SK-N-SH treated with all-trans-retinoic acid at 6 μM for 48 hours (cell line): ENCODE results near the gene RASSF5.

Experiments
- ATAC-seq: fragments of 200-7000 bp; cut with Tn5 transposase; 3 replicates; pipeline ENCODE4 v1.9.1; 2020; ENCODE audit warnings: mild to moderate bottlenecking, moderate library complexity
- ARNTL ChIP-seq: fragments of 450-650 bp; formaldehyde crosslinking; IDR thresholded peaks from 2 replicates; pipeline ENCODE4 v1.5.0; 2020; ENCODE audit warnings: low read depth, mild to moderate bottlenecking, moderate library complexity, borderline replicate concordance
- BACH2 ChIP-seq: fragments of 250-450 bp; sonication (Bioruptor Pico); IDR thresholded peaks from 2 replicates; pipeline ENCODE4 v1.9.0; 2021; ENCODE audit warnings: mild to moderate bottlenecking, borderline replicate concordance
- CSDC2 ChIP-seq: fragments of 250-450 bp; sonication (Bioruptor Pico); IDR thresholded peaks from 2 replicates; pipeline ENCODE4 v1.5.0; 2020; ENCODE audit warnings: mild to moderate bottlenecking, moderate library complexity
- ESRRG ChIP-seq: fragments of 250-450 bp; sonication (Bioruptor Pico); IDR thresholded peaks from 2 replicates; pipeline ENCODE4 v1.6.1; 2021; ENCODE audit warnings: mild to moderate bottlenecking
- GLIS3 ChIP-seq: fragments of 250-450 bp; sonication (Bioruptor Pico); IDR thresholded peaks from 2 replicates; pipeline ENCODE4 v1.5.0; 2020; ENCODE audit warnings: mild to moderate bottlenecking, moderate library complexity
- ISL1 ChIP-seq: fragments of 250-450 bp; sonication (Bioruptor Pico); IDR thresholded peaks from 2 replicates; pipeline ENCODE4 v2.1.2; 2022; ENCODE audit warnings: mild to moderate bottlenecking, moderate library complexity
- OSR1 ChIP-seq: fragments of 250-450 bp; sonication (Bioruptor Pico); IDR thresholded peaks from 2 replicates; pipeline ENCODE4 v1.8.0; 2022; ENCODE audit warnings: moderate library complexity, mild to moderate bottlenecking, inconsistent platforms
- RARB ChIP-seq: fragments of 250-450 bp; sonication (Bioruptor Pico); IDR thresholded peaks from 2 replicates; pipeline ENCODE4 v1.8.0; 2021; ENCODE audit warnings: mild to moderate bottlenecking, moderate library complexity
- TCF4 ChIP-seq: fragments of 250-450 bp; sonication (Bioruptor Pico); IDR thresholded peaks from 2 replicates; pipeline ENCODE4 v1.8.0; 2021; ENCODE audit warnings: mild to moderate bottlenecking, moderate library complexity, borderline replicate concordance
- TOX ChIP-seq: fragments of 250-450 bp; sonication (Bioruptor Pico); IDR thresholded peaks from 2 replicates; pipeline ENCODE4 v1.8.0; 2021; ENCODE audit warnings: mild to moderate bottlenecking, moderate library complexity, borderline replicate concordance
- ZC3H10 ChIP-seq: fragments of 250-450 bp; sonication (Bioruptor Pico); IDR thresholded peaks from 2 replicates; pipeline ENCODE4 v1.5.1; 2021; ENCODE audit warnings: mild to moderate bottlenecking, moderate library complexity
- ZFP3 ChIP-seq: fragments of 250-450 bp; sonication (Bioruptor Pico); IDR thresholded peaks from 2 replicates; pipeline ENCODE4 v1.5.0; 2020; ENCODE audit warnings: mild to moderate bottlenecking, moderate library complexity
- ZFP30 ChIP-seq: fragments of 450-650 bp; formaldehyde crosslinking; IDR thresholded peaks from 2 replicates; pipeline ENCODE4 v1.5.0; 2022; ENCODE audit warnings: mild to moderate bottlenecking, moderate library complexity
- ZNF565 ChIP-seq: fragments of 450-650 bp; formaldehyde crosslinking; conservative IDR thresholded peaks from 2 replicates; pipeline ENCODE4 v1.5.0; 2020; ENCODE audit warnings: low read depth, mild to moderate bottlenecking, moderate library complexity
- ZNF8 ChIP-seq: fragments of 450-650 bp; formaldehyde crosslinking; IDR thresholded peaks from 2 replicates; pipeline ENCODE4 v1.5.0; 2020; ENCODE audit warnings: mild to moderate bottlenecking, moderate library complexity
- TF ChIP-seq, protein P1 (sequence below): fragments of 250-450 bp; sonication (Bioruptor Pico); IDR thresholded peaks from 2 replicates; pipeline ENCODE4 v1.5.1; 2021; ENCODE audit warnings: mild to moderate bottlenecking, moderate library complexity
- TF ChIP-seq, protein P2 (sequence below): fragments of 250-450 bp; sonication (Bioruptor Pico); IDR thresholded peaks from 2 replicates; pipeline ENCODE4 v1.8.0; 2020; ENCODE audit warnings: mild to moderate bottlenecking, moderate library complexity, borderline replicate concordance
- TF ChIP-seq, protein P3 (sequence below): fragments of 250-450 bp; sonication (Bioruptor Pico); IDR thresholded peaks from 2 replicates; pipeline ENCODE4 v1.8.0; 2021; ENCODE audit warnings: low read depth, mild to moderate bottlenecking, moderate library complexity, borderline replicate concordance

The RASSF5 gene

DNA sequence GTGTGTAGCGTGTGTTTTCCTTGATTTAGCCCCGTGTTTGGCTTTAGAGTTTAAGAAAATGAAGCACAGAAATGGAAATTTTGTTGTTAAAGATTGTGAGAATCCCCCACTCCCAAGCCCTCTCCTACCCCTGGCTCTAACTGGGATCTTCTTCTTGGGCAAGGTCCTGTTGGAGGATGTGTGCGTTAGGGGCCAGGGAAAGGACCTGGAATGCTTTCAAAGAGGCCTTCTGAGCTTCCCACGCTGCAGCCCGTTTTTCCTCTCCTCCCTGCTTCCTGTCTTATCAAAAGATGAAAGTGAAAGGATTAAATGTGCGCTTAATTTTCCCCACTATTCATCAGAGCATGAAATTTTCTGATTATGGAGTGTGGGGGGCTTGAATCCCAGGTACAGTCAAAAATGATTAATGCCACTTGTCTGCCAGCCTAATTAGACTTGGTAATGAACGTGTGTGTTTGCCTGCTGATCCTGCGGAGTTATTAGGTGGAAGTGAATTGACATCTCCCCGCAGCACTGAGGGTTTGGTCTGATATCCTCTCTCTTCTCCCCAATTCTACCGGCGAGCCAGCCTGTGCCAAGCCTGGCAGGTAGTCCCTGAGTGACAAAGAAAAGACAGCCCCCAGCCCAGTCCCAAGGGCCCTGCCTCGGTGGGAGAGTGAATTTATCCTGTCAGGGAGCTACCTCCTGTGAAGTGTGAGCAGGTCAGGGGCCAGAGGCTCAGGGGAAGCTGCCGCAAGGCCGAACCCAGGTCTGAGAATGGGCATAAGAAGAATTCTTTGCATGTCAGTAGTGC, 4.9 kb downstream of the RASSF5 start:
- TF ChIP-seq, protein P1, sequence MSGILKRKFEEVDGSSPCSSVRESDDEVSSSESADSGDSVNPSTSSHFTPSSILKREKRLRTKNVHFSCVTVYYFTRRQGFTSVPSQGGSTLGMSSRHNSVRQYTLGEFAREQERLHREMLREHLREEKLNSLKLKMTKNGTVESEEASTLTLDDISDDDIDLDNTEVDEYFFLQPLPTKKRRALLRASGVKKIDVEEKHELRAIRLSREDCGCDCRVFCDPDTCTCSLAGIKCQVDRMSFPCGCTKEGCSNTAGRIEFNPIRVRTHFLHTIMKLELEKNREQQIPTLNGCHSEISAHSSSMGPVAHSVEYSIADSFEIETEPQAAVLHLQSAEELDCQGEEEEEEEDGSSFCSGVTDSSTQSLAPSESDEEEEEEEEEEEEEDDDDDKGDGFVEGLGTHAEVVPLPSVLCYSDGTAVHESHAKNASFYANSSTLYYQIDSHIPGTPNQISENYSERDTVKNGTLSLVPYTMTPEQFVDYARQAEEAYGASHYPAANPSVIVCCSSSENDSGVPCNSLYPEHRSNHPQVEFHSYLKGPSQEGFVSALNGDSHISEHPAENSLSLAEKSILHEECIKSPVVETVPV, result no peak
- TF ChIP-seq TOX (CRISPR knock-in tag), result no peak
- TF ChIP-seq ZFP3 (CRISPR knock-in tag), result no peak
- TF ChIP-seq ESRRG (CRISPR knock-in tag), result no peak
- TF ChIP-seq ARNTL (CRISPR knock-in tag), result no peak
- TF ChIP-seq TCF4, result no peak
- TF ChIP-seq, protein P2, sequence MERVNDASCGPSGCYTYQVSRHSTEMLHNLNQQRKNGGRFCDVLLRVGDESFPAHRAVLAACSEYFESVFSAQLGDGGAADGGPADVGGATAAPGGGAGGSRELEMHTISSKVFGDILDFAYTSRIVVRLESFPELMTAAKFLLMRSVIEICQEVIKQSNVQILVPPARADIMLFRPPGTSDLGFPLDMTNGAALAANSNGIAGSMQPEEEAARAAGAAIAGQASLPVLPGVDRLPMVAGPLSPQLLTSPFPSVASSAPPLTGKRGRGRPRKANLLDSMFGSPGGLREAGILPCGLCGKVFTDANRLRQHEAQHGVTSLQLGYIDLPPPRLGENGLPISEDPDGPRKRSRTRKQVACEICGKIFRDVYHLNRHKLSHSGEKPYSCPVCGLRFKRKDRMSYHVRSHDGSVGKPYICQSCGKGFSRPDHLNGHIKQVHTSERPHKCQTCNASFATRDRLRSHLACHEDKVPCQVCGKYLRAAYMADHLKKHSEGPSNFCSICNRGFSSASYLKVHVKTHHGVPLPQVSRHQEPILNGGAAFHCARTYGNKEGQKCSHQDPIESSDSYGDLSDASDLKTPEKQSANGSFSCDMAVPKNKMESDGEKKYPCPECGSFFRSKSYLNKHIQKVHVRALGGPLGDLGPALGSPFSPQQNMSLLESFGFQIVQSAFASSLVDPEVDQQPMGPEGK (CRISPR knock-in tag), result no peak
- no peak for TF ChIP-seq RARB (CRISPR knock-in tag)
- TF ChIP-seq GLIS3 (CRISPR knock-in tag), result no peak
- TF ChIP-seq OSR1 (CRISPR knock-in tag), result no peak
- TF ChIP-seq ZNF8 (CRISPR knock-in tag), result no peak
- no peak for TF ChIP-seq ISL1
- no peak for TF ChIP-seq ZNF565 (CRISPR knock-in tag)
- no peak for TF ChIP-seq CSDC2 (CRISPR knock-in tag)
- TF ChIP-seq, all 23 proteins: peak for 0
- no peak for ATAC-seq

DNA sequence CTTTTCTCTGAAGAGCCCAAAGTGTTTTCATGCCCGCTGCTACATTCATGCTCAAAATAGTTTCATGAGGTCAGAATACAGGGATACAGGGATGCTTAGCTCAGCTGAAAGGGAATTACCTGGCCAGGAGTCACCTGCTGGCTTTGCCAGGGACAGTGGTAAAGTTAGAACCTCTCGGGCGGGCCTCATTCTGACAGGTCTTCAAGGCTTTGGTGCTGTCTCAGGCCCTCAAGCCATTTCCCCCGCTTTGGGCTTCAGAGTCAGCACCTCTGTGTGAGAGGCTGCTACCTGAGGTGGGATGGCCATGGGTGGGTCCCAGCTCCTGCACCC, 5.5 kb downstream of the RASSF5 start:
- TF ChIP-seq ZNF8 (CRISPR knock-in tag) (no peak), ZFP30 (CRISPR knock-in tag) (no peak), BACH2 (CRISPR knock-in tag) (no peak), CSDC2 (CRISPR knock-in tag) (no peak), TCF4 (no peak), ZNF565 (CRISPR knock-in tag) (no peak), ISL1 (no peak)
- TF ChIP-seq, protein P1, result no peak
- TF ChIP-seq, protein P2 (CRISPR knock-in tag), result no peak
- ATAC-seq, result peak; percentile 4; the same call in 1 of the 3 replicates

DNA sequence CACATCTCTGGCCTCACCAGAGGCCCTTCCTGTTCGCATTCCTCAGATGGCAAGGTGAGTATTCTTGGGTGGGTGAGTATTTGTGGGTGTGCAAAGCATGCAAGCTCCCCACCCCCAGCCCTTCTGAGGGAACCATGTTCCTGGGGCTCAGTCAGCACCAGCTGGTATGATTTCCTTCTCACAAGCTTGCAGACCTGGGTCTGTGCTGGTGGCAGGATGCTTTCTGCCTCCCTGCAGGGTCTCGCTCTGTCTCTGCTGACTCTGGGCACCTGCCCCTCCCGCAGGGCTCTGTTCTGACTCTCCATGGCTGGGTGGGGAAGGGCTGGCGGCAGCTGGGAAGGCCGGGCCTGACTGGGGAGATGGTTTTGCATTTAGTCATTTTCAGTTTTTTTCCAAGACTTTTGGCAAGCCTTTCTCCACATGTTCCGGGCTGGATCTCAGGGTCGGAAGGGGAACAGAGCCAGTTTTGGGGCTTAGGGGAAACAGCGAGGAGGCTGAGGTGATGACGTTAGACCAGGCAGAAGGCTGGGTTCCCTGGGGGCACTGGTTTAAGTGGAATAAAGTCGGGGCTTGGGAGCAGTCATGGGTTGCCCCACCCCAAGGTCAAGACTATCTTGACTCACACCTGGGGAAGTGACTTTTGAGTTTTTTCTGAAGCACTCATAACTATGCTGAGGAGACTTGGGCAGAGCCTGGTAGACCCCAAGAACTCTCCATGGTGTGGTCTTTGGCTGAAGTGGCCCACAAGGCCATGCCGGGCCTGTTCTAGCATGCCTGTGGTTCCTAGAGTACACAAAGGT, 6.2 kb downstream of the RASSF5 start:
- TF ChIP-seq, protein P3, sequence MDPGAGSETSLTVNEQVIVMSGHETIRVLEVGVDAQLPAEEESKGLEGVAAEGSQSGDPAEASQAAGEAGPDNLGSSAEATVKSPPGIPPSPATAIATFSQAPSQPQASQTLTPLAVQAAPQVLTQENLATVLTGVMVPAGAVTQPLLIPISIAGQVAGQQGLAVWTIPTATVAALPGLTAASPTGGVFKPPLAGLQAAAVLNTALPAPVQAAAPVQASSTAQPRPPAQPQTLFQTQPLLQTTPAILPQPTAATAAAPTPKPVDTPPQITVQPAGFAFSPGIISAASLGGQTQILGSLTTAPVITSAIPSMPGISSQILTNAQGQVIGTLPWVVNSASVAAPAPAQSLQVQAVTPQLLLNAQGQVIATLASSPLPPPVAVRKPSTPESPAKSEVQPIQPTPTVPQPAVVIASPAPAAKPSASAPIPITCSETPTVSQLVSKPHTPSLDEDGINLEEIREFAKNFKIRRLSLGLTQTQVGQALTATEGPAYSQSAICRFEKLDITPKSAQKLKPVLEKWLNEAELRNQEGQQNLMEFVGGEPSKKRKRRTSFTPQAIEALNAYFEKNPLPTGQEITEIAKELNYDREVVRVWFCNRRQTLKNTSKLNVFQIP, result no peak
- TF ChIP-seq TCF4 (no peak), RARB (CRISPR knock-in tag) (no peak), ZC3H10 (no peak), ZFP3 (CRISPR knock-in tag) (no peak), ZFP30 (CRISPR knock-in tag) (no peak)
- peak; percentile 91 for ATAC-seq
